ENCODE data around the gene LCORL.
"Not testable (repeated sequence)": the region's sequence is repeated elsewhere in the genome, so short reads cannot be mapped to it uniquely, and the experiment has no call there.

Gene LCORL

DNA sequence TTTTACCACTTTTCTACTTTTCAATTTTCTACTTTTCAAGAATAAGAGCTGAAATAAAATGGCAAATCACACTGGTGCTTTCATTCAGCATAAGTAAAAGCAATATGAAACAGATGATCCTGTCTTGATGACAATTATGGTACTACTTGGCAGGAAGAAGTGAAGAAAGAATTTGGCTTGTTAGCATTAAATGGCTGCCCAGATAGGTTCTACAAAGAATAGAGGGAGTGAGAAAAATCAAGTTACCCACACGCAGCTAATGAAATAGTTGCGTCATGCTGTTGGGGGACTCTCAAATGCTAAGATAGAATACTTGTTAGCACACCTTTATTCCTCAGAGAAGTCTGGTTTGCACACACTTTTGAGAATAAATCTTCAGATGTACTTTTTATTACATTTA is 12.5 kb upstream of the LCORL start:
- Mint-ChIP-seq H3K27ac (no peak overlapping the region), H3K4me3 (no peak overlapping the region), H3K27me3 (ENCODE audit: low read depth) (peaks cover 39% of the 10 kb centered on the region), H3K9me3 (no peaks in the 10 kb centered on the region), H3K36me3 (ENCODE audit: low read depth) (no peaks in the 10 kb centered on the region), H3K4me1 (ENCODE audit: low read depth) (no peaks in the 10 kb centered on the region)

DNA sequence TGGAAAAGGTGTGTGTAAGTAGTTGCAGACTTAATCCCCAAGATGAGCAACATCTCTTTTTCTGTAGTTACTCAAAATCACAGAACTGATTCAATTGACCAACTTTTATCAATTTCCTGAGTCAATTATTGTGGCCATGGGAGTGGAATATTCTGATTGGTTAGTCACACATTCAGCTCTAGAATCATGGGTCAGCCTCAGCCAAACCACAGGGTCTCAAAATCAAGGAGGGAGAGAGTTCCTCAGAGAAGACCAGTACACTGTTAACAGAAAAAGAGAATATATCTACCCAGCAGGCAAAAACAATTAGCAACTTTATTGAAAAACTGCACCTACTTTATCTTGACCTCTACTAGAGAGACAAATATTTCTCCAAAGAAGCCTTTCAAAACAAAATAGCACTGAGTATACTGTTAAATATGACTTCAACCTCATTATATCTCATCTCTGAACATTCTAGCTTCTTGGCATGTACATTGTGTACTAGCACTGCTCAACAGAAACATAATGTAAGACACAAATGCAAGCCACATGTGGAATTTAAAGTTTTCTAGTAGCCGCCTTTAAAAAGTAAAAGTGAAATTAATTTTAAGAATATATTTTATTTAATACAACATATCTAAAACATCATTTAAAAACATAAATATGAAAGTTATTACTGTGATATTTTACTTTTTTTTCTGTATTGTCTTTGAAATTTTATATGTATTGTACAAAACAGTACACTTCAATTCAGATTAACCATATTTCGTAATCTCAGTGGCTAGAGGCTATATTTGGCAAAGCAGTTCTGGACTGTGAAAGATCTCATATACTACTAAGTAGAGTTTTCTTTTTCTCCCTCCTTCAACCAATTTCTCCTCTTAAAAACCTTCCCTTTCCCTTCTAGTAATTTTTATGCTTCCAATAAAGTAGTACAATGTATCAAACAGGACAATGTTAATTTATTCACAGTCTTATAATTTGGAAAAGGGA is 11.8 kb upstream of the LCORL start:
- Mint-ChIP-seq H3K36me3 (ENCODE audit: low read depth) (no peaks in the 10 kb centered on the region), H3K27me3 (ENCODE audit: low read depth) (peaks cover 42% of the 10 kb centered on the region), H3K4me1 (ENCODE audit: low read depth) (no peaks in the 10 kb centered on the region), H3K4me3 (no peak overlapping the region), H3K9me3 (no peaks in the 10 kb centered on the region), H3K27ac (no peak overlapping the region)

DNA sequence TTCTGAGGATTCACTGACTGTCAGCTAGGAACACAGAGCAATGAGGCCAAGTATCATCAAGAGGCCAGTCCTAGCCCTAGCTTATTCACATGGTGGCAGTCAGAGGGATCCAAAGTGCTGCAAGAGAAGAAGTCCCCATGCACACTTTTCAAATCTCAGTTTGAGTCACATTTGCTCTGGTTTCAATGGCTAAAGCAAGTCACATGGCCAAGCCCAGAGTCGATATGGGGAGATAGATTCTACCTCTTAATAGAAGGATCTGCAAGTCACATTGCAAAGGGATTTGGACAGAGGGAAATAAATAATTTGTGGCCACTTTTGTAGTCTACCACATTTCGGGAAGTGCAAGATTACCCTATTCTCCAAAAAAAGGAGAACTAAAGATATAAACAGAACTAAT is 3.7 kb upstream of the LCORL start:
- no peaks in the 10 kb centered on the region for H3K9me3 Mint-ChIP-seq
- no peak overlapping the region for H3K4me3 Mint-ChIP-seq
- H3K36me3 Mint-ChIP-seq (ENCODE audit: low read depth): peaks cover 2% of the 10 kb centered on the region
- H3K27ac Mint-ChIP-seq: no peak overlapping the region
- H3K27me3 Mint-ChIP-seq (ENCODE audit: low read depth): peaks cover 64% of the 10 kb centered on the region
- H3K4me1 Mint-ChIP-seq (ENCODE audit: low read depth): peaks cover 11% of the 10 kb centered on the region

DNA sequence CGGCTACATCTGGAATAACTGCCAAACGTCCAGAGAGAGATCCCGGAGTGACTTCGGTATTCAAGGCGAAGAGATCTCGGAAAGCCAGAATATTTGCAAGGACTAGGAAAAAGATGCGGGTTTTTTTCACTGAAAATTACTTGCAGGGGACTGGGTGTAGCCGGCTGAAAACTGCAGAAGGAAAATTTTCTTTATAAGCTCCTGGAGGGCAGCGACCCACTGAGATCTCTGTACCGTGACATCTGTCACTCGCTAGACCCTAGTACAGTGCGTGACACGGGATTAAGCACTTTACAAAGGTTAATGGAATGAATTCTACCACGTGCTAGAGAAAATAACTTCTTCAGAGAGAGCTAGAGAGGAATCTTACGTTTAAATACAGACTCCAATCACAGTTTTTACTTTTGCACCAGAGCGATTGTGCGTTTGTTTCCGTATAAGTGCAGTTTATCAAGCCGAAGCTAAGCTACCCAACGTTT is 1.1 kb upstream of the LCORL start:
- Mint-ChIP-seq H3K27me3 (ENCODE audit: low read depth) (peaks cover 58% of the 10 kb centered on the region), H3K9me3 (no peaks in the 10 kb centered on the region), H3K4me3 (peak overlapping the region; percentile 84), H3K27ac (no peak overlapping the region), H3K4me1 (ENCODE audit: low read depth) (peaks cover 17% of the 10 kb centered on the region), H3K36me3 (ENCODE audit: low read depth) (peaks cover 2% of the 10 kb centered on the region)

DNA sequence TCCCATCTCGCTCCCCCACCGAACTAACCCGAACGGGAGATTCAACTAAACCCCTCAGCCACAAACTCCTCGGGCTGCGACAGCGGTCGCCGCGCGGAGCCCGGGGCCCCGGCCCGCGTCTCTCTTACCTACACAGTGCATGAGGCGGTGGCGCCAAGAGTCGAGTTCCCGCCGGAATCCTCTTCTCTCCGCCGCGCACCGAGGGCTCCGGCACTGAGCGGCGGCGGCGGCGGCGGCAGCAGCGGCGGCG is 160 bp downstream of the LCORL start:
- Mint-ChIP-seq H3K27me3 (ENCODE audit: low read depth) (peaks cover 61% of the 10 kb centered on the region), H3K9me3 (no peaks in the 10 kb centered on the region), H3K36me3 (ENCODE audit: low read depth) (peaks cover 2% of the 10 kb centered on the region), H3K4me3 (peak overlapping the region; percentile 84), H3K27ac (no peak overlapping the region), H3K4me1 (ENCODE audit: low read depth) (peaks cover 17% of the 10 kb centered on the region)

DNA sequence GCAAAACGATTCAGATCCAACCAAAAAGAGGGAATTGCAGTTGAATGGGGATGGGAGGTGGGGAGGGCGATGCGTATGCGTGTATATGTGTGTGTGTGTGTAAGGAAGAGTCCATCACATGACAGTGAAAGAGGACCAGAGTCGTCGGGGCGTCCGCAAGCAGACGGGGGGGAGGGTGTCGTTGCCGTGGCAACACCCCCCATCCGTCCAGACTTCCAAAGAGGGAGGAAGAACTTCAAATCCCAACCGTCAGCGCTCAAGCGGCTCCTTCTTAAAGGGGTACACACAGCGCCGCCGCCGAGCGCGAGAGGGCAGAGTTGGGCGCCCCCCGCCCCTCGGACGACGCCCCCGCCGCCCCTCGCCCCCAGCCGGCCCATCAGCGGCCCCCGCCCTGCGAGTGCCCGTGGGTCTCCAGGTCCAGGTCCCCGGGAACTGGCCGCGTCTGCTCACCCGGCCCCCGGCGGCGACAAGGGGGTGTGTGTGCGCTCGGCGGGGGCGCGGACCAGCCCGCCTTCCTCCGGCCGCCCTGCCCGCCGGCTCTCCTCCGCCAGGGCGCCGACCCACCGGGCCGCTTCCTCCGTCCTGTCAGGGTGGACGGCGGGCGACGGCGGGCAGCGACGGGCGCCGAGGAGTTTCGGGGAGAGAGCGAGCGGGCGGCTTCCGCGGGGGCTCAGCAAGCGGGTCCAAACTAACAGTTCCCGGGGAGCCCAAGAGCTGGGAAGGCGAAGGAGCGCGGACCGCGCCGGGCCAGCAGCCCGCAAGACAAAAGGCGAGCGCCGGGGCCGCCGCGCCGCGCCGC is 685 bp downstream of the LCORL start:
- Mint-ChIP-seq H3K4me3 (peak overlapping the region; percentile 95), H3K36me3 (ENCODE audit: low read depth) (peaks cover 2% of the 10 kb centered on the region), H3K27ac (peak overlapping the region; percentile 86), H3K27me3 (ENCODE audit: low read depth) (peaks cover 61% of the 10 kb centered on the region), H3K4me1 (ENCODE audit: low read depth) (peaks cover 17% of the 10 kb centered on the region), H3K9me3 (no peaks in the 10 kb centered on the region)

DNA sequence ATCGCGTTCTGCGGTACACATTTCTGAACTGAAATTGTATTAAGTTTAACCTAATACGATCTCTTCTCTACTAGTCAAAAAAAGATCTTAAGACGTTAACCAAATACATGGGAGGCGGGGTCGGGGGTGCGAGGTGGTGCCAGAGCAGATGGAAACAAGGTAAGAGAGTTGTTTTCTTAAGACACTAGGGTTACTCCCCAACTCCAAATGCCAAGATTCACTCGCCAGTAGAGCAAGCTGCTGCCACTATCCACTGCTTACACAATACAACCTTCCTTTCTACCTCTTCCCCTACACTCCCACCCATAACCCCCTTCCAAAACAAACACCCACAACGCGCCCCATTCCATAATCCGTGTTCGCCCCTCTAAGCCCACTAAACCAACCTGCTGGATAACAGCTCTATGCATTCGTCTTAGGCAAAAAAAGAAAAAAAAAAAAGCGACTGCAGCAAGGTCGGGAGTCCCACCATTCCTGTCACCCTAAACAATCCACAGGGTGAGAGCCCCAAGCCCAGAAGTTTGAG is 1.3 kb downstream of the LCORL start:
- peak overlapping the region; percentile 95 for H3K4me3 Mint-ChIP-seq
- peaks cover 61% of the 10 kb centered on the region for H3K27me3 Mint-ChIP-seq (ENCODE audit: low read depth)
- no peaks in the 10 kb centered on the region for H3K9me3 Mint-ChIP-seq
- H3K36me3 Mint-ChIP-seq (ENCODE audit: low read depth): peaks cover 2% of the 10 kb centered on the region
- H3K27ac Mint-ChIP-seq: peak overlapping the region; percentile 86
- peaks cover 17% of the 10 kb centered on the region for H3K4me1 Mint-ChIP-seq (ENCODE audit: low read depth)

DNA sequence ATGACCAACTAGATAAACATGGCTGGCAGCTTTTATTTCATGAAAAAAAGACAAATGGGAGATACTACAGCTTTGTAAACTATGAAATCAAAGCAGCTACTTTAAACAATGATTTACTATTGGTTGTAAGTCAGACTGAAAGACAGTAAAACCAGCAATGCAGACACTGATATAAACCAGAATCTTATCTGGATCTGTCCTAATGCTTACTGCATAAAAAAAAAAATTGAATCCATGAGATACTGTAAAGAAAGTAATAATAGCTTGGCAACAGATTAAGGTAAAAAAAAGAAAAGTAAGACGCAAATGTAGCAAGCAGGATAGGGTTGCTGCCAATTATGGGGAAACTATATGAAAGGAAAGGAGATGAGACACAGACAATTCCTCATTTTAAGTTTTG is 7.3 kb downstream of the LCORL start:
- Mint-ChIP-seq H3K27me3 (ENCODE audit: low read depth) (peaks cover 17% of the 10 kb centered on the region), H3K27ac (no peak overlapping the region), H3K36me3 (ENCODE audit: low read depth) (no peaks in the 10 kb centered on the region), H3K4me3 (no peak overlapping the region), H3K4me1 (ENCODE audit: low read depth) (no peaks in the 10 kb centered on the region), H3K9me3 (no peaks in the 10 kb centered on the region)

DNA sequence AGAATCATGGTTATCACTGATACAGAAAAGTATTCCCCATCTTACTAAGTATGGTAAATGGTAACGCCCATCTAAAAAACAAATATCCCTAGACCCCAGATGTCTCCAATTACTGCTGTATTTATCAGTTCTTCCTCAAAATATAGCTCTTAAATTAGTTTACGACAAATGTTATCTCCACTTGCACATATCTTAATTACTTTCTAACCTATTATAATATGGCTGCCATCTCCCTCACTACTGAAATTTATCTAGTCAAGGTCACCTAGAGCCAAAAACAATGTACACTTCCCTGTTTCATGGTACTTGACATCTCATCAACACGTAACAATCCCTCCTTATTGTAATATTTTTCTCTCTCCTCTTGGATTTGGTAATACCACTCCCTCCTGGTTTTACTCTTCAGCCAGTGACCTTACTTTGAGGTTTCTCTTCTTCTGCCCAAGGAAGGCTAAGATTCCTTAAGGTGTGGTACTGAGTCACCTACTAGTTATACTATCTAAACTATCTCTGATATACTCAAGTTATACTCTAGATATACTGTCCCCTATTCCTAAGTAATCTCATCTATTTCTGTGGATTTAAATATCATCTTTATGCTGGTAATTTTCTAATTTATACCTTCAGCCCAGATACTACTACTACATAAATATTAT is 8.6 kb downstream of the LCORL start:
- no peak overlapping the region for H3K27ac Mint-ChIP-seq
- no peaks in the 10 kb centered on the region for H3K36me3 Mint-ChIP-seq (ENCODE audit: low read depth)
- no peaks in the 10 kb centered on the region for H3K4me1 Mint-ChIP-seq (ENCODE audit: low read depth)
- H3K27me3 Mint-ChIP-seq (ENCODE audit: low read depth): peaks cover 16% of the 10 kb centered on the region
- no peak overlapping the region for H3K4me3 Mint-ChIP-seq
- no peaks in the 10 kb centered on the region for H3K9me3 Mint-ChIP-seq

DNA sequence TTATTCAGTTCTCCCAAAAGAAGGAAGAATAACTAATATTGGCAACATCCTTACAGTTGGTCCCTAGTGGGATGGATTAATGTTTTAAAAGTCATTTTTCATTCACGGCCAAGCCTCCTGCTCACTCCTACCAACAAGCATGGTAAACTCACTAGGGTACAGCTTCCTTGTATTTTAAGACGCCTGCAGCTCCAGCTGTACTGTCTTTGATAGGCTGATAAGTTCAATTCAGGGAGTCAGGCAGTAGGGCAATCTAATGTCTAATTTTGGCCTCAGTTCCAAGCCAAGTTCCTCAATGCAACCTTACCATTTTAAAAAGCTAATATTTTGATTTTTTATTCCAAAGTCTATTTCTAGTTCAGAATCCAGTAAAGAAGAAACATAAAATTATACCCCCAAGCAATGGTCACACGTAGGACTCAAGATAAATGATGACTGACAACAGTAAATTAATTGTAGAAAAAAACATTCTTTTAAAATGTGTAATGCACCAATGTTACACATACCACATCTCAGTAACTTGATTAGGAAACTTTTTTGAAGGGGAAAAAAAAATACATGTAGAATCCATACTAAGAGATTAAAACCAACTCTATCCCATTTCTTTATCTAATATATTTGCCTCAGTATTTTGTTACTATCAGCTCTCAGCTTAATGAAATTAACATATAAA is 9.3 kb downstream of the LCORL start:
- H3K4me1 Mint-ChIP-seq (ENCODE audit: low read depth): no peaks in the 10 kb centered on the region
- H3K9me3 Mint-ChIP-seq: no peaks in the 10 kb centered on the region
- H3K27me3 Mint-ChIP-seq (ENCODE audit: low read depth): peaks cover 10% of the 10 kb centered on the region
- H3K4me3 Mint-ChIP-seq: no peak overlapping the region
- H3K36me3 Mint-ChIP-seq (ENCODE audit: low read depth): no peaks in the 10 kb centered on the region
- H3K27ac Mint-ChIP-seq: no peak overlapping the region

DNA sequence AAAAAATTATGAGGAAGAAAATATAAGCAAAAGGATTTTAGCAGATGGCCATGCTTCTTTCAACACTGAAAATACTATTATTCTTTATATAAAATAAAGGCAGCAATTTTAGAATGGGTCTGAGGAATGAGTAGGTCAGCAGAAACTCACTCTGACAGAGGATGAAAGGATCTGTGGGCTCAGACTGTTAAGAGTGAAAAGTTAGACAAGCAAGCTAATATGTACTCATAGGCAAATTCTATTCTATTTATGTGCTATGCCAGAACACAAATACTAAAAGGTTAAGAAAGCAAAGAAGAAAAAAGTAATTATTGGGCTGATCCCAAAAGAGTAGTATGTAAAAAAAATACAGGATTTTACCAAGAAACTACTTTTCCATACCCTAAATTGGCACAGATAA is 13.9 kb downstream of the LCORL start:
- peaks cover 11% of the 10 kb centered on the region for H3K9me3 Mint-ChIP-seq
- H3K27ac Mint-ChIP-seq: no peak overlapping the region
- H3K36me3 Mint-ChIP-seq (ENCODE audit: low read depth): peaks cover 2% of the 10 kb centered on the region
- H3K4me3 Mint-ChIP-seq: no peak overlapping the region
- H3K27me3 Mint-ChIP-seq (ENCODE audit: low read depth): no peaks in the 10 kb centered on the region
- H3K4me1 Mint-ChIP-seq (ENCODE audit: low read depth): peaks cover 2% of the 10 kb centered on the region

DNA sequence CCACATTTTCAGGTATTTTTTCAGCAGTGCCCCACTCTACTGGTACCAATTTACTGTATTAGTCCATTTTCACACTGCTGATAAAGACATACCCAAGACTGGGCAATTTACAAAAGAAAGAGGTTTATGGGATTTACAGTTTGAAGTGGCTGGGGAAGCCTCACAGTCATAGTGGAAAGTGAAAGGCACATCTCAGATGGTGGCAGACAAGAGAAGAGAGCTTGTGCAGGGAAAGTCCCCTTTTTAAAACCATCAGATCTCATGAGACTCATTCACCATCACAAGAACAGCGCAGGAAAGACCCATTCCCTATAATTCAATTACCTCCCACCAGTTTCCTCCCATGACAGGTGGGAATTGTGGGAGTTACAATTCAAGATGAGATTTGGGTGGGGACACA is 15.1 kb downstream of the LCORL start:
- H3K27me3 Mint-ChIP-seq (ENCODE audit: low read depth); H3K4me3 Mint-ChIP-seq; H3K4me1 Mint-ChIP-seq (ENCODE audit: low read depth); H3K36me3 Mint-ChIP-seq (ENCODE audit: low read depth); H3K27ac Mint-ChIP-seq: not testable (repeated sequence)
- peaks cover 11% of the 10 kb centered on the region for H3K9me3 Mint-ChIP-seq

DNA sequence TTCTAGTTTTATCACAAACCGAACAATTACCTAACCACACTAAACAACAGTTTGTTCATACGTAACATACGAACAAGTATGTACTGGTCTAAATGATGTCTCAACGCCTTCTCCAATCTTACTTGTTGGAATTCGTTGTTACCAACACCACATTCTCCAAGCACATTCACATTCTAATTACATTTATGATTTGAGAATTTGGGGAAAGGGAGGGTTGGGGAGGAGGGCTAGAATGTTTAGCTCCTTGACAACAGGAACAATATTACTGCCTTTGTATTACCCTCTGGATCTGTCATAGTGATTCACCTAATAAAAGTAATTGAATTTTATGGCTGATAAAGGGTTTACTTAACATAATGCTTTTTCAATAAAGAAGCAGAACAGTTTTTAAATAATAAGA is 24.4 kb downstream of the LCORL start:
- Mint-ChIP-seq H3K4me3 (no peak overlapping the region), H3K9me3 (no peaks in the 10 kb centered on the region), H3K27ac (no peak overlapping the region), H3K27me3 (ENCODE audit: low read depth) (no peaks in the 10 kb centered on the region), H3K4me1 (ENCODE audit: low read depth) (no peaks in the 10 kb centered on the region), H3K36me3 (ENCODE audit: low read depth) (no peaks in the 10 kb centered on the region)

DNA sequence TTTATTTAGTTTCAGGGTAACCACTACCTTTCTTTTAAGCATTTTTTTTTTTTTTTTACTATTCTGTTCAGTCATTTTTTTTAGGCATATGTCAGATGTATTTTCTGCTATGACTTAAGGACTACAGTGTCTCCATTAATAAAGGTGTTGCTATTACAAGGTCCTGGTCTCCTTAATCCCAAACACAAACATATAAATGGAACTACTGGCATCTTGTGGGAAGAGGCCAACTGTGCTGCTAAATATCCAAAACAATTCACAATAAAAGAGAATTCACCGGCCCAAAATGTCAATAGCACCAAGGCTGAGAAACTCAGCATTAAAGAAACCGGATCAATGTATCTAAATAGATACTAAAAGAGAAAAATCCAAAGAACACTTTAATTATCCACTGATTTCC is 26.4 kb downstream of the LCORL start:
- H3K36me3 Mint-ChIP-seq (ENCODE audit: low read depth): no peaks in the 10 kb centered on the region
- no peaks in the 10 kb centered on the region for H3K27me3 Mint-ChIP-seq (ENCODE audit: low read depth)
- no peak overlapping the region for H3K27ac Mint-ChIP-seq
- H3K4me1 Mint-ChIP-seq (ENCODE audit: low read depth): no peaks in the 10 kb centered on the region
- no peaks in the 10 kb centered on the region for H3K9me3 Mint-ChIP-seq
- no peak overlapping the region for H3K4me3 Mint-ChIP-seq

Data from T-helper 1 cell treated with Interleukin-12 subunit alpha and Interleukin-12 subunit beta and Interleukin-4 antibody, amounts not matched to agents 30 μg/mL and 1 μg/mL, for 36 hours (primary cell).